WTC11 (cell line): ENCODE measurements around the gene NXT1. TPM values are rescaled to one million over a fixed set of nuclear protein-coding genes. Genes with fewer than 3 reads are reported as not detected.
A peak's percentile ranks its signal among the peaks of the same experiment; 100 is the strongest.

Experiments
- ATAC-seq: fragments of 200-7000 bp; cut with Tn5 transposase; 2 replicates; pipeline ENCODE4 v1.10.0; 2021; ENCODE audit warnings: mild to moderate bottlenecking, moderate library complexity
- CTCF ChIA-PET: fragments of 300-600 bp; sonication (Branson Sonifier 250); formaldehyde crosslinking; loops from one replicate; lab custom pipeline; 2021; ENCODE audit warnings: antibody characterized with exemption; lab: Charles Lee
- POLR2A ChIA-PET: fragments of 350-600 bp; sonication (Branson Sonifier 250); formaldehyde crosslinking; loops from one replicate; lab custom pipeline; 2021; ENCODE audit warnings: antibody characterized with exemption; lab: Charles Lee
- DNase-seq: peaks from one replicate; pipeline ENCODE4 v3.0.0; 2021; ENCODE audit warnings: low spot score
- H3K27ac Mint-ChIP-seq: 2 replicates; pipeline ENCODE4 v1.8.0; 2021; ENCODE audit warnings: mixed read lengths
- H3K27me3 Mint-ChIP-seq: 2 replicates; pipeline ENCODE4 v1.8.0; 2021; ENCODE audit warnings: low read depth, mild to moderate bottlenecking, moderate library complexity, mixed read lengths
- H3K36me3 Mint-ChIP-seq: 2 replicates; pipeline ENCODE4 v1.8.0; 2021; ENCODE audit warnings: mixed read lengths
- H3K4me1 Mint-ChIP-seq: 2 replicates; pipeline ENCODE4 v1.8.0; 2022; ENCODE audit warnings: mixed read lengths
- H3K4me3 Mint-ChIP-seq: 2 replicates; pipeline ENCODE4 v1.8.0; 2021; ENCODE audit warnings: mild to moderate bottlenecking, moderate library complexity, mixed read lengths
- H3K9me3 Mint-ChIP-seq: 2 replicates; pipeline ENCODE4 v1.8.0; 2021; ENCODE audit warnings: mixed read lengths
- AR ChIP-seq: fragments of 250-450 bp; sonication (Bioruptor Pico); IDR thresholded peaks from 2 replicates; pipeline ENCODE4 v1.9.0; 2021; ENCODE audit warnings: mild to moderate bottlenecking
- CREB1 ChIP-seq: sonication (generic); formaldehyde crosslinking; IDR thresholded peaks from 2 replicates; pipeline ENCODE4 v1.8.0; 2023; ENCODE audit warnings: mild to moderate bottlenecking, missing genetic modification reagents
- CREM ChIP-seq: sonication (generic); formaldehyde crosslinking; IDR thresholded peaks from 2 replicates; pipeline ENCODE4 v1.8.1; 2022; ENCODE audit warnings: mild to moderate bottlenecking, missing genetic modification reagents, moderate library complexity
- ERG ChIP-seq: fragments of 250-450 bp; sonication (Bioruptor Pico); IDR thresholded peaks from 2 replicates; pipeline ENCODE4 v1.8.0; 2021; ENCODE audit warnings: mild to moderate bottlenecking
- FOXK1 ChIP-seq: sonication (generic); formaldehyde crosslinking; IDR thresholded peaks from 2 replicates; pipeline ENCODE4 v1.8.0; 2022; ENCODE audit warnings: mild to moderate bottlenecking, moderate library complexity, missing genetic modification reagents
- GABPB1 ChIP-seq: sonication (generic); formaldehyde crosslinking; IDR thresholded peaks from 2 replicates; pipeline ENCODE4 v1.8.1; 2023; ENCODE audit warnings: mild to moderate bottlenecking, missing genetic modification reagents
- JUN ChIP-seq: sonication (generic); formaldehyde crosslinking; IDR thresholded peaks from 2 replicates; pipeline ENCODE4 v1.8.0; 2023; ENCODE audit warnings: mild to moderate bottlenecking, missing genetic modification reagents
- MAX ChIP-seq: sonication (generic); formaldehyde crosslinking; IDR thresholded peaks from 2 replicates; pipeline ENCODE4 v1.8.0; 2022; ENCODE audit warnings: mild to moderate bottlenecking, missing genetic modification reagents
- MLX ChIP-seq: sonication (generic); formaldehyde crosslinking; IDR thresholded peaks from 2 replicates; pipeline ENCODE4 v1.8.1; 2023; ENCODE audit warnings: mild to moderate bottlenecking, missing genetic modification reagents, moderate library complexity
- NFATC4 ChIP-seq: fragments of 250-450 bp; sonication (Bioruptor Pico); IDR thresholded peaks from 2 replicates; pipeline ENCODE4 v1.9.0; 2021; ENCODE audit warnings: mild to moderate bottlenecking
- NFYB ChIP-seq: sonication (generic); formaldehyde crosslinking; conservative IDR thresholded peaks from 2 replicates; pipeline ENCODE4 v1.8.0; 2022; ENCODE audit warnings: low read depth, missing genetic modification reagents
- PREB ChIP-seq: sonication (generic); formaldehyde crosslinking; IDR thresholded peaks from 2 replicates; pipeline ENCODE4 v1.8.1; 2022; ENCODE audit warnings: mild to moderate bottlenecking, missing genetic modification reagents, moderate library complexity, borderline replicate concordance
- PRRX2 ChIP-seq: fragments of 250-450 bp; sonication (Bioruptor Pico); IDR thresholded peaks from 2 replicates; pipeline ENCODE4 v1.8.0; 2021; ENCODE audit warnings: mild to moderate bottlenecking
- SP1 ChIP-seq: sonication (generic); formaldehyde crosslinking; conservative IDR thresholded peaks from 2 replicates; pipeline ENCODE4 v1.8.1; 2022; ENCODE audit warnings: missing genetic modification reagents
- USF2 ChIP-seq: sonication (generic); formaldehyde crosslinking; IDR thresholded peaks from 2 replicates; pipeline ENCODE4 v1.8.1; 2023; ENCODE audit warnings: mild to moderate bottlenecking, missing genetic modification reagents, moderate library complexity
- ZBTB21 ChIP-seq: sonication (generic); formaldehyde crosslinking; IDR thresholded peaks from 2 replicates; pipeline ENCODE4 v1.8.1; 2023; ENCODE audit warnings: mild to moderate bottlenecking, missing genetic modification reagents, borderline replicate concordance
- ZNF121 ChIP-seq: sonication (generic); formaldehyde crosslinking; IDR thresholded peaks from 2 replicates; pipeline ENCODE4 v1.8.0; 2023; ENCODE audit warnings: missing genetic modification reagents
- ZNF317 ChIP-seq: sonication (generic); formaldehyde crosslinking; IDR thresholded peaks from 2 replicates; pipeline ENCODE4 v1.8.1; 2023; ENCODE audit warnings: low read depth, mild to moderate bottlenecking, moderate library complexity, missing genetic modification reagents, borderline replicate concordance
- ZNF671 ChIP-seq: fragments of 250-450 bp; sonication (Bioruptor Pico); IDR thresholded peaks from 2 replicates; pipeline ENCODE4 v1.8.0; 2021; ENCODE audit warnings: mild to moderate bottlenecking
- total RNA-seq: library from RNA; stranded (reverse); gene quantifications from 3 replicates; pipeline ENCODE4 v1.2.3, GENCODE V29; 2021
- TF ChIP-seq, protein P1 (sequence below): sonication (generic); formaldehyde crosslinking; IDR thresholded peaks from 2 replicates; pipeline ENCODE4 v1.8.1; 2022; ENCODE audit warnings: mild to moderate bottlenecking, moderate library complexity, missing genetic modification reagents
- TF ChIP-seq, protein P2 (sequence below): sonication (generic); formaldehyde crosslinking; IDR thresholded peaks from 2 replicates; pipeline ENCODE4 v1.8.0; 2022; ENCODE audit warnings: mild to moderate bottlenecking, missing genetic modification reagents
- TF ChIP-seq, protein P3 (sequence below): sonication (generic); formaldehyde crosslinking; IDR thresholded peaks from 2 replicates; pipeline ENCODE4 v1.8.1; 2023; ENCODE audit warnings: mild to moderate bottlenecking, missing genetic modification reagents

Gene NXT1
- total RNA-seq, 1 experiment from 2014 or later, result 18.8 TPM

- Mint-ChIP-seq H3K4me1 (peaks cover 27% of the 10 kb centered on the region), H3K27me3 (no peaks in the 10 kb centered on the region), H3K27ac (peak overlapping the region; percentile 97), H3K36me3 (peaks cover 12% of the 10 kb centered on the region), H3K4me3 (peak overlapping the region; percentile 85), H3K9me3 (no peaks in the 10 kb centered on the region)
- DNase-seq, result peak; percentile 100
- ChIA-PET POLR2A (interaction anchor here (1.0 to 2.2 kb wide), 2 partner anchors 8 to 64 kb away, joined by 4 to 16 read pairs; partner anchors contain the start of gene NAPB), CTCF (interaction anchor here (1.0 to 1.8 kb wide), 8 partner anchors 8 to 506 kb away, joined by 3 to 23 read pairs (median 6); partner anchors contain the start of gene NXT1)
- TF ChIP-seq PREB (CRISPR knock-in tag) (no peak), FOXK1 (CRISPR knock-in tag) (peak; percentile 91), CREM (peak; percentile 98), CREB1 (peak; percentile 21; the same call in 1 of the 2 replicates), NFYB (CRISPR knock-in tag) (peak; percentile 82), ZNF317 (CRISPR knock-in tag) (no peak), GABPB1 (CRISPR knock-in tag) (peak; percentile 68), NFATC4 (CRISPR knock-in tag) (no peak), SP1 (CRISPR knock-in tag) (peak; percentile 85), MAX (CRISPR knock-in tag) (peak; percentile 63), MLX (CRISPR knock-in tag) (0 out of 2 replicates have a peak, but pooled peaks have one; percentile 58), USF2 (CRISPR knock-in tag) (peak; percentile 96)
- TF ChIP-seq, protein P1, sequence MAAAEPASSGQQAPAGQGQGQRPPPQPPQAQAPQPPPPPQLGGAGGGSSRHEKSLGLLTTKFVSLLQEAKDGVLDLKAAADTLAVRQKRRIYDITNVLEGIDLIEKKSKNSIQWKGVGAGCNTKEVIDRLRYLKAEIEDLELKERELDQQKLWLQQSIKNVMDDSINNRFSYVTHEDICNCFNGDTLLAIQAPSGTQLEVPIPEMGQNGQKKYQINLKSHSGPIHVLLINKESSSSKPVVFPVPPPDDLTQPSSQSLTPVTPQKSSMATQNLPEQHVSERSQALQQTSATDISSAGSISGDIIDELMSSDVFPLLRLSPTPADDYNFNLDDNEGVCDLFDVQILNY (CRISPR knock-in tag), result peak; percentile 85
- TF ChIP-seq, protein P2, sequence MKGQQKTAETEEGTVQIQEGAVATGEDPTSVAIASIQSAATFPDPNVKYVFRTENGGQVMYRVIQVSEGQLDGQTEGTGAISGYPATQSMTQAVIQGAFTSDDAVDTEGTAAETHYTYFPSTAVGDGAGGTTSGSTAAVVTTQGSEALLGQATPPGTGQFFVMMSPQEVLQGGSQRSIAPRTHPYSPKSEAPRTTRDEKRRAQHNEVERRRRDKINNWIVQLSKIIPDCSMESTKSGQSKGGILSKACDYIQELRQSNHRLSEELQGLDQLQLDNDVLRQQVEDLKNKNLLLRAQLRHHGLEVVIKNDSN (CRISPR knock-in tag), result peak; percentile 94
- ATAC-seq, result peak; percentile 87
These were observed 7.4 kb downstream of the NXT1 start for GRCh38 chr20:23357767-23358562.

- H3K36me3 Mint-ChIP-seq, result peaks cover 12% of the 10 kb centered on the region
- no peaks in the 10 kb centered on the region for H3K9me3 Mint-ChIP-seq
- peaks cover 32% of the 10 kb centered on the region for H3K4me1 Mint-ChIP-seq
- no peaks in the 10 kb centered on the region for H3K27me3 Mint-ChIP-seq
- H3K4me3 Mint-ChIP-seq, result peak overlapping the region; percentile 68
- no peak for DNase-seq
- ChIA-PET POLR2A (interaction anchor here (1.0 to 2.2 kb wide), 2 partner anchors 9 to 63 kb away, joined by 4 to 16 read pairs; partner anchors contain the start of gene NAPB), CTCF (interaction anchor here (1.0 to 1.8 kb wide), 7 partner anchors 9 to 507 kb away, joined by 3 to 23 read pairs (median 6); partner anchors contain the start of gene NXT1)
- no peak for ATAC-seq
- H3K27ac Mint-ChIP-seq, result peak overlapping the region; percentile 96
- no peak for TF ChIP-seq JUN
- TF ChIP-seq ZBTB21 (CRISPR knock-in tag), result no peak
- no peak for TF ChIP-seq AR (CRISPR knock-in tag)
- no peak for TF ChIP-seq PRRX2 (CRISPR knock-in tag)
- no peak for TF ChIP-seq ZNF121
- TF ChIP-seq CREB1, result no peak
- TF ChIP-seq ERG, result no peak
- TF ChIP-seq ZNF671 (CRISPR knock-in tag), result no peak
- TF ChIP-seq, protein P3, sequence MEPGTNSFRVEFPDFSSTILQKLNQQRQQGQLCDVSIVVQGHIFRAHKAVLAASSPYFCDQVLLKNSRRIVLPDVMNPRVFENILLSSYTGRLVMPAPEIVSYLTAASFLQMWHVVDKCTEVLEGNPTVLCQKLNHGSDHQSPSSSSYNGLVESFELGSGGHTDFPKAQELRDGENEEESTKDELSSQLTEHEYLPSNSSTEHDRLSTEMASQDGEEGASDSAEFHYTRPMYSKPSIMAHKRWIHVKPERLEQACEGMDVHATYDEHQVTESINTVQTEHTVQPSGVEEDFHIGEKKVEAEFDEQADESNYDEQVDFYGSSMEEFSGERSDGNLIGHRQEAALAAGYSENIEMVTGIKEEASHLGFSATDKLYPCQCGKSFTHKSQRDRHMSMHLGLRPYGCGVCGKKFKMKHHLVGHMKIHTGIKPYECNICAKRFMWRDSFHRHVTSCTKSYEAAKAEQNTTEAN (CRISPR knock-in tag), result no peak
- TF ChIP-seq, protein P1 (CRISPR knock-in tag), result no peak
These were observed 7.9 kb downstream of the NXT1 start for GRCh38 chr20:23358563-23358906.
